Measurements from ENCODE around the gene TRAK2. TPM values are rescaled to one million over a fixed set of nuclear protein-coding genes. Genes with fewer than 3 reads are reported as not detected.
"Not testable (repeated sequence)": the region's sequence is repeated elsewhere in the genome, so short reads cannot be mapped to it uniquely, and the experiment has no call there.

Gene TRAK2, protein sequence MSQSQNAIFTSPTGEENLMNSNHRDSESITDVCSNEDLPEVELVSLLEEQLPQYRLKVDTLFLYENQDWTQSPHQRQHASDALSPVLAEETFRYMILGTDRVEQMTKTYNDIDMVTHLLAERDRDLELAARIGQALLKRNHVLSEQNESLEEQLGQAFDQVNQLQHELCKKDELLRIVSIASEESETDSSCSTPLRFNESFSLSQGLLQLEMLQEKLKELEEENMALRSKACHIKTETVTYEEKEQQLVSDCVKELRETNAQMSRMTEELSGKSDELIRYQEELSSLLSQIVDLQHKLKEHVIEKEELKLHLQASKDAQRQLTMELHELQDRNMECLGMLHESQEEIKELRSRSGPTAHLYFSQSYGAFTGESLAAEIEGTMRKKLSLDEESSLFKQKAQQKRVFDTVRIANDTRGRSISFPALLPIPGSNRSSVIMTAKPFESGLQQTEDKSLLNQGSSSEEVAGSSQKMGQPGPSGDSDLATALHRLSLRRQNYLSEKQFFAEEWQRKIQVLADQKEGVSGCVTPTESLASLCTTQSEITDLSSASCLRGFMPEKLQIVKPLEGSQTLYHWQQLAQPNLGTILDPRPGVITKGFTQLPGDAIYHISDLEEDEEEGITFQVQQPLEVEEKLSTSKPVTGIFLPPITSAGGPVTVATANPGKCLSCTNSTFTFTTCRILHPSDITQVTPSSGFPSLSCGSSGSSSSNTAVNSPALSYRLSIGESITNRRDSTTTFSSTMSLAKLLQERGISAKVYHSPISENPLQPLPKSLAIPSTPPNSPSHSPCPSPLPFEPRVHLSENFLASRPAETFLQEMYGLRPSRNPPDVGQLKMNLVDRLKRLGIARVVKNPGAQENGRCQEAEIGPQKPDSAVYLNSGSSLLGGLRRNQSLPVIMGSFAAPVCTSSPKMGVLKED
- 100 to 1,000 TPM in 1 of 2 donors, 10 to 100 TPM in 1; 96.6 to 124 TPM for total RNA-seq
- long read RNA-seq, donor 1, full-length matches to known transcripts, result 5 of 23 reads
- long read RNA-seq, donor 1, partial matches to known transcripts, result 9 of 23 reads
- long read RNA-seq, donor 1, other reads (novel, unspliced or antisense), result 9 of 23 reads
- long read RNA-seq, donor 2, full-length matches to known transcripts, result 9 of 48 reads
- long read RNA-seq, donor 2, partial matches to known transcripts, result 23 of 48 reads
- long read RNA-seq, donor 2, other reads (novel, unspliced or antisense), result 16 of 48 reads

DNA sequence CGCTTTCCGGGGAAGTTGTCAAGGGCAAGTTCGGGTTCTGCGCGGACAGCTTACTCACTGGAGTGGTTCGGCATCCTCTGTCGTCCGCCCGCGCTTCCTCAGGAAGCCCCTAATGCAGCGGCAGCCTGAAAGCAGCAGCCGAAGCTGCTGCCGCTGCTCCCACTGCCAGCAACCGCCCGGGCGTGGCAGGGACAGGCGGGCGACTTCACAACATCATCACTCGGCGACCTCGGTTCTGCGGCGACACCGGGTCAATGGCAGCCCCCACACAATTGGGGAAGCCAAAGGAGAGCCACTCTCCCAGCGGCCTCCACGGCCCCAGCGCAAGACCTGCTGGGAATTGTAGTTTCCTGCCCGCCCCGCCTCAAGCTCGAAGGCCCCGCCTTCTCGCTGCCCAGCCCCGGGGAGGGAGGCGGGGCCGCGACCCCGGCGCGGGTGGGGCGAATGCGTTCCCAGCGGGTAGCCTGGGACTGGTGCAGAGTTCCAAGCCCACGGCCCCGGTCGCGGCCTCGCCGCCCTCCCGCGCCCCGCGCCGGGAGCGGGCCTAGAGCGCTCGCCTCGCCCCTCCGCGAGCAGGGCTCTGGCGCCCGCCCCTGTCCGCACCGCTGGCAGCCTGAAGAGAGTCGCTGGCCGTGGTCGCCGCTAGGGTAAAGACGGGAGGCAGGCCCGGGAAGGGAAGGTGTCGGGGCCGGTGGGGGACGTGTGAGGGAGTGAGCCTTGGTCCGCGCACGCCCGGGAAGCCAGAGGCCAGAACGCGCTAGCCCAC is at the start of gene TRAK2, which contains the start of gene STRADB:
Gene TRAK2 (minus strand): TSS at position 167 of the 766 bp plus-strand sequence. CDS start 30,951 bp downstream, outside the sequence.
Gene STRADB (plus strand): TSS at position 449 of the 766 bp plus-strand sequence. CDS start 3,101 bp downstream, outside the sequence.
- intact Hi-C loops (cut with DNase I), result loop anchor here in 1 of 2 donors (5.0 kb wide), 1 partner anchor 44 kb away; no protein-coding TSS in a partner anchor
- DNase-seq (ENCODE audit: low spot score), result peak; percentile 98

DNA sequence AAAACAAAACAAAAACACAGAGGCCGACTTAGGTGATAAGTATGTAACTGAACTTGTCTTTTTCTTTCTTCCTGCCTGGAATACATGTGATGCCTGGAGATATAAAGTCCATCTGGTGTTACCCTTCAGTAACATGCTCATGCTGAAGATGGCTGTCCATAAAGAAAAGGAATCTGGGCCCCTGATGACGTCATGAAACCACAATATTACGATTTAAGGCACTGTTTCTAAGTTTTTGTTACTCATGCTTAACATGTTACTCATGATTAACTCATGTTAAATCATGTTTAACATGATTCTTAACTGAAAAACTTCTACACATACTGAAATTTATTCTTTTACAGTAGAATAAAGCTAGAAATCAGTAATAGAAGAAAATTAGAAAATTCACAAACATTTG is 49.3 kb upstream of the TRAK2 start:
- intact Hi-C loops (cut with DNase I), result no loop called here
- DNase-seq (ENCODE audit: low spot score), result no peak

DNA sequence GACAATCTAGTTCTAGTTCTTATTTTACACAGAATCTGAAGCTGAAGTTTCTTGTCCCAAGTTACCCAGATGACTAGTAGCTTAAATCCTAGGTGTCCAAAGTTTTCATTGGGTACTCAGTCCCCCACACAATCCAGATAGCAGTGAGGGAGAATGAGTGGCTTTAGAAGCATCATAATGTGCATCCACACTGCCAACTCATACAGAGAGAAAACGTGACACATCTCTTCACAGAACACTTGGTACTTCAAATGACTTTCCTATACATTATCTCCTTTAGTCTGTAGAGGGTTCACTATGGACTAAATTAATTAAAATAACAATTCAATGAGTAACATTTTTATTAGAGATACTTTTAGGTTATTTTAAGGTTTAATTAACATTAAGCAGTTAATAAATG is 45.5 kb upstream of the TRAK2 start:
- intact Hi-C loops (cut with DNase I), result no loop called here

DNA sequence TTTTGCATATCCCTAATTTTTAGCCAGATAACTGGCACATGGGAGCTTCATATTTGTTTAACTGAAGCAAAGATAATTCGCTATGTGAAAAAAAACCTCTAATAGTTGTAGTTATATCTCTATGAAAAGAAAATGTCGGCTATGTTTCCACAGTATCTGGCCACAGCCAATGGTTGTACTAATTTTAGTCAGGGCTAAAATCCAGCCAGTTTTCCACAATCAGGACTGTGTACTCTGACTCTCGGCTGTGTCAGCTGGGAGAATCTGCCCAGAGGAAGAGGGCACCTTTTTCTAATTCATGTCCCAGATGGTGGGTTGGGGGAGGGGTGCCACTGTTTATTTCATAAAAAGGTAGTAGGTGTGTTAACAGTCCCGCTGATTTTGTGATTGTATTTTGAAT is 39.0 kb upstream of the TRAK2 start:
- intact Hi-C loops (cut with DNase I), result no loop called here
- no peak for DNase-seq (ENCODE audit: low spot score)

More for the DNA sequence above, 45.5 kb upstream of the TRAK2 start:
- DNase-seq (ENCODE audit: low spot score), result no peak

- intact Hi-C loops (cut with DNase I), result no loop called here
- no peak for DNase-seq (ENCODE audit: low spot score)
Measured at GRCh38 chr2:201484805-201485204, 33.5 kb upstream of the TRAK2 start.

DNA sequence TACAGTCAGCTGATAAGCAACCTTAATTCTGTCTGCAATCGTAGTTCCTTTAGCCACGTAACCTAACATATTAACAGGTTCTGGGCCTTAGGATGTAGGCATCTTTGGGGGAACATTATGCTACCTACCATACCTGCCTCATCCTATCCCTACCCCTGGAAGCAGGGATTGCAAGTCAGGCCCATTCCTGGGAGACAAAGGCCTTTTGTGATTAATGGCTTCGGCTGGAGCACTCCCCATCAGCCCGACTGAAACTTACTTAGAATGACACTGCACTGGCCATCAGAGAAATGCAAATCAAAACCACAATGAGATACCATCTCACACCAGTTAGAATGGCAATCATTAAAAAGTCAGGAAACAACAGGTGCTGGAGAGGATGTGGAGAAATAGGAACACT is 32.5 kb upstream of the TRAK2 start:
- intact Hi-C loops (cut with DNase I); DNase-seq (ENCODE audit: low spot score): not testable (repeated sequence)

GRCh38 chr2:201483342-201483741 is 32.1 kb upstream of the TRAK2 start:
- DNase-seq (ENCODE audit: low spot score), result no peak
- intact Hi-C loops (cut with DNase I), result no loop called here

DNA sequence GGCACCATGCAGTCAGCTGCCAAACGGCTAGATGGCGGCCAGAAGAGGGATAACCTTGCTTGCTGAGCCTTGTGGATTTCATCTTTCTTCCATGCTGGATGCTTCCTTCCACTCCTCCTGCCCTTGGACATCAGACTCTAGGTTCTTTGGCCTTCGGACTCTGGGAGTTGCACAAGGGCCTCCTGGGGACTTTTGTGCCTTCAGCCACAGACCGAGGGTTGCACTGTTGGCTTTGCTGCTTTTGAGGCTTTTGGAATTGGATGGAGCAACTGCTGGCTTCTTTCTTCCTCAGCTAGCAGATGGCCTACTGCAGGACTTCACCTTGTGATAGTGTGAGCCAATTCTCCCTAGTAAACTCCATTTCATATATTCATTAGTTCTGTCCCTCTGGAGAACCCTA is 31.3 kb upstream of the TRAK2 start:
- no peak for DNase-seq (ENCODE audit: low spot score)
- intact Hi-C loops (cut with DNase I), result no loop called here

DNA sequence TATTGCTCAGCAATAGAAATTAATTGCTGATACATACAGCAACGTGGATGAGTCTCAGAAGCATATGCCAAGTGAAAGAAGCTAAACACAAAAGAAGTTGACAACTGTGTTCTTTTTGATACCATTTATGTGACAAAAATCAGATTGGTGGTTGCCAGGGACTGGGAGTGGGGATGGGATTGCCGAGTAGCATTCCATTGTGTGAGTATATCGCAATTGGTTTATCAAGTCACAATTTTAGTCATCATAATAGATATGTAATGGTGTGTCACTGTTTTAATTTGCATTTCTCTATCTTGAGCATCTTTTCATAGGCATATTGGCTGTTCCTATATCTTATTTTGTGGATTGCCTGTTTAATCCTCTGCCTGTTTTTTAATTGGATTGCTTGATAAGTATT is 21.2 kb upstream of the TRAK2 start:
- no peak for DNase-seq (ENCODE audit: low spot score)
- intact Hi-C loops (cut with DNase I), result no loop called here

DNA sequence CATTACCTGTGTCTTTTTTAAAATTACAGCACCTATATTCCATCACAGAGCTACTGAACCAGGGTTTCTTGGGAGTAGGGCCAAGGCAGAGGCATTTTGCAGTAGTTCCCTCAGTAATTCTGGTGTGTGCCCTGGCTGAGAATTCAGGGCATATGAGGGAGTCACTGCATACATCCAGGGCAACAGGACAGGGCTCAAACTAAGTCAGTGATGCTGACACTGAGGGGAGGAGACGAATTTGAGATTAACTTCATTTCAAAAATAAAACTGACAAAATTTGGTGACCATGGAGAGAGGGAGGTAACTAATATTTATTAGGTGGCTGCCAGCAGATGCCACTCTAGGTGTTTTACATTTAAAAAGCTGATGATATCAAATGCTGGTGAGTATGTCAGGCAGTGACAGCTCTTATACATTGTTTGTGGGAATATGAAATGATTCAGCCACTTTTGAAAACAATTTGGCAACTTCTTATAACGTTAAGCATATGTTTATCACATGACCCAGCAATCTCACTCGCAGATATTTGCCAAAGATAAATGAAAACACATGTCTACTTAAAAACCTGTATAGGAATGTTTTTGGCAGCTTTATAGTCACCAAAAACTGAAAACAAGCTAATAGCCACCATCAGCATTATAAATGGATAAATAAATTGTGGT is 20.6 kb upstream of the TRAK2 start:
- intact Hi-C loops (cut with DNase I), result no loop called here

GRCh38 chr2:201470821-201471731 is 19.8 kb upstream of the TRAK2 start:
- no peak for DNase-seq (ENCODE audit: low spot score)
- intact Hi-C loops (cut with DNase I), result no loop called here

More for the DNA sequence above, 20.6 kb upstream of the TRAK2 start:
- DNase-seq (ENCODE audit: low spot score), result no peak

GRCh38 chr2:201467666-201468065 is 16.4 kb upstream of the TRAK2 start:
- intact Hi-C loops (cut with DNase I), result no loop called here

GRCh38 chr2:201466050-201466675 is 14.9 kb upstream of the TRAK2 start:
- intact Hi-C loops (cut with DNase I), result no loop called here
- no peak for DNase-seq (ENCODE audit: low spot score)

More at GRCh38 chr2:201467666-201468065, 16.4 kb upstream of the TRAK2 start:
- DNase-seq (ENCODE audit: low spot score), result no peak

- intact Hi-C loops (cut with DNase I), result no loop called here
- no peak for DNase-seq (ENCODE audit: low spot score)
Measured at GRCh38 chr2:201465524-201465971, 14.3 kb upstream of the TRAK2 start.

GRCh38 chr2:201464547-201464946 is 13.3 kb upstream of the TRAK2 start:
- no peak for DNase-seq (ENCODE audit: low spot score)
- intact Hi-C loops (cut with DNase I), result no loop called here

DNA sequence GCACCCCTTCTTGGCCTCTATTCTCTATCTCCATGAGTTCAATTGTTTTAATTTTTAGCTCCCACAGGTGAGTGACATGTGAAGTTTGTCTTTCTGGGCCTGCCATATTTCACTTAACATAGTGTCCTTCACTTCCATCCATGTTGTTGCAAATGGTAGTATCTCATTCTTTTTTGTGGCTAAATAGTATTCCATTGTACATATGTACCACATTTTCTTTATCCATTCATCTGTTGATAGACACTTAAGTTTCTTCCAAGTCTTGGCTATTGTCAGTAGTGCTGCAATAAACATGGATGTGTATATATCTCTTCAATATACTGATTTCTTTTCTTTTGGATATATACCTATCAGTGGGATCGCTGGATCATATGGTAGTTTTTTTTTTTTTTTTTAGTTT is 9.3 kb upstream of the TRAK2 start:
- DNase-seq (ENCODE audit: low spot score), result no peak
- intact Hi-C loops (cut with DNase I), result no loop called here

- intact Hi-C loops (cut with DNase I), result no loop called here
Measured at GRCh38 chr2:201458381-201458780, 7.1 kb upstream of the TRAK2 start.

More at GRCh38 chr2:201458381-201458780, 7.1 kb upstream of the TRAK2 start:
- no peak for DNase-seq (ENCODE audit: low spot score)

Data from posterior vena cava (tissue), 2 donors.